GM21576 (cell line): ENCODE results near the gene HELZ.
"Not testable (repeated sequence)": the region's sequence is repeated elsewhere in the genome, so short reads cannot be mapped to it uniquely, and the experiment has no call there.

Source experiments
- ATAC-seq: cut with Tn5 transposase; IDR thresholded peaks from one replicate; pipeline ENCODE4 v1.9.1; 2021; ENCODE audit warnings: mild to moderate bottlenecking, moderate library complexity; ENCODE audit not compliant: unreplicated experiment

The HELZ gene

DNA sequence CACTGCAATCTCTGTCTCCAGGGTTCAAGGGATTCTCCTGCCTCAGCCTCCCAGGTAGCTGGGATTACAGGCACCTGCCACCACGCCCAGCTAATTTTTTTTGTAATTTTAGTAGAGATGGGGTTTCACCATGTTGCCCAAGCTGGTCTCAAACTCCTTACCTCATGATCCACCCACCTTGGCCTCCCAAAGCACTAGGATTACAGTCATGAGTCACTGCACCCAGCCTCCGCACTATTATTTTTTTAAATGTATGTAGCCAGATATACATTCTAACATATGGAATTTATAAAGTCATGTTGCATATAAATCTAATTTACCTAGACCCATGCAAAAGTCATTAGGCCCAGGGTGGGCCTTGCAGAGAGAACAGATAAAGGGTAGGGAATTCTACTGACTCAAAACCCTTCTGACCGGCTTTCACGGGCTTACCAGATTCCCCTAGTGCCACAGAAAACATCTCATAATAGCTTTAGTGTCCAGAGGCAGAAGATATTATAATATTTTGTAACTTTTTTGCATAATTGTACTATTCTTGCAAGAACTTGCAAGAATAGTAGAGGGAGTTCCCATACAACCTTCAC, 20.5 kb upstream of the HELZ start:
- ATAC-seq = no peak

DNA sequence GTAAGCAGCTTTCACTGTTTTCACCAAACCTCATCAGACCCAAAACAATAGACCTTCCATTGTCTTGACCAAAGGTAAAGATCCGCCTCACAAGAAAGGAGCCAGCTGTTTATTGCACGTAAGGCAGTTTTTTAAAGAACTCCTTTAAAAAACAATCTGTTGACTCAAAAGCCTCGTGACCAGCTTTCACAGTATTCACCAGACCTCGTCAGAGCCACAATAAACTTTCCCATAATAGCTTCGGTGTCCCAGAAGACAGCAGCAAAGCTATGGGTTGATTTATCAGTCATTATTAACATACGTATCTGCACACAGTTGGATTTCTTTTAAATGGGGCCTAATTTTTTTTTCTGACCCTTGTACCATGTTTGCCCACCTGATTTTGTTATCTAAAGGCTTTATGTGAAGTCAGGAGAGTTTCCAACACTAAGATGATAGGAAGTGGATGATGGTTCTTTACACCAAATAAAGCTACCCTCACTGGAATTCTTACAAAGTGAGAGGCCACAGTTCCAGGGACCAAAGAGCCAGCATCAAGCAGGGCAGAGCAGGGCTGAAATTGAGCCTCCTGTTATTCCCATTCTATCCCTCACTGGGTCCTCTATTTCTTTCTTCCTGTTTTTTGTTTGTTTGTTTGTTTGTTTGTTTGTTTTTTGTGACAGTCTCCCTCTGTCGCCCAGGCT, 17.6 kb upstream of the HELZ start:
- no peak for ATAC-seq

DNA sequence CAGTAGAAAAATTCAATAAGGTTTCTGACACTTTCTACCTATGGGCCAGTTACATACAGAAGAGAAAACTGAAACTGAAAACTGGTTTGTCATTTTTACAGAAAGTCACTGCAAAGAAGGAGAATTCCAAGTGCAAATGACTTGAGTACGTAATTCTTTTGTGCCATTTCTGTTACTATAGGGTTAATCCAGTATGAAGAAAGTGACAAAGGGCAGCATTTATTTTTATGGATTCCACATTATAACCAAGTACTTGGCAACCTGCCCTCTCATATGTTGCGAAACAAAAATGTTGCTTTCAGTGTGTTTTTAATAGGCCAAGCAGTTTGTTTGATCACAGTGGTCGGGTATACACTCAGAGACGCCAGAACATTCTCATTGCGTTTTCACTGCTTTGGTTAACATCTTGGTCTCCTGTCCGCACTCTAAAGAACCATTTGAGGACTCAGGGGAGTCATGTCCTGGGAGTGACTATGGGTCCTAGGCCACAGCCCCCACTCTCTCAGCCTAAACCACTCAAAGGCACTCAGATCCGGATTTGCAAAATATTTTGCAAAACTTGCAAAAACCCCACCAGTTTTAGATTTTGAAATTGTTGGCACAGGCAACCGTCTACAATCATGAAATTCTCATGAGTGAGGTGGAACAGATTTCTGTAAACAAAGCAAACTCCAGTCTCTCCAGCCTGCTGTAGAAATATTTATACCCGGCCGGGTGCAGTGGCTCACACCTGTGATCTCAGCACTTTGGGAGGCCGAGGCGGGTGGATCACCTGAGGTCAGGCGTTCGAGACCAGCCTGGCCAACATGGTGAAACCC, 15.4 kb upstream of the HELZ start:
- ATAC-seq = no peak

DNA sequence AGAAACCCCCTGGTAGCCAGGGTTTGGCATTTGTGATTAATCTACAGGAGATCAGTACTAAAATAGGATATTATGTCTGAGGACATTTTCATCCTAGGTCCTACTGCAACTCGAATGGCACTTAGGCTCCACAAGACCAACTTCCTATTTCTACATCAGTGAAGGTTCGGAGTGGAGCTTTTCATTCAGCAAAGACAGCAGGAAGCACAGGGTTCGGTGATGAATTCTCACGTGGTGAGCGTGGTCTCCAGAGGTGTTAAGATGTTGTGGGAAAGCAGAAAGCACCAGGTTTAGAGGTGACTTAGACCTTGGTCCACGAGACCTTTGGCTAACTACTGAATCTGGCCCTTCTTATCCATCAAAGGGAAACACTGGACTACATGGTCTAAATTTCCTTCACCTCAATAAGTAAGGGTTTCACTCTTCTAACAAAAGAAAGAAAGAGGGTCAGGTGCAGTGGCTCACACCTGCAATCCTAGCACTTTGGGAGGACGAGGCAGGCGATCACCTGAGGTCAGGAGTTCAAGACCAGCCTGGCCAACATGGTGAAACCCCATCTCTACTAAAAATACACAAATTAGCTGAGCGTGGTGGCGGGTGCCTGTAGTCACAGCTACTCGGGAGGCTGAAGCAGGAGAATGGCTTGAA, 13.9 kb upstream of the HELZ start:
- ATAC-seq = no peak

DNA sequence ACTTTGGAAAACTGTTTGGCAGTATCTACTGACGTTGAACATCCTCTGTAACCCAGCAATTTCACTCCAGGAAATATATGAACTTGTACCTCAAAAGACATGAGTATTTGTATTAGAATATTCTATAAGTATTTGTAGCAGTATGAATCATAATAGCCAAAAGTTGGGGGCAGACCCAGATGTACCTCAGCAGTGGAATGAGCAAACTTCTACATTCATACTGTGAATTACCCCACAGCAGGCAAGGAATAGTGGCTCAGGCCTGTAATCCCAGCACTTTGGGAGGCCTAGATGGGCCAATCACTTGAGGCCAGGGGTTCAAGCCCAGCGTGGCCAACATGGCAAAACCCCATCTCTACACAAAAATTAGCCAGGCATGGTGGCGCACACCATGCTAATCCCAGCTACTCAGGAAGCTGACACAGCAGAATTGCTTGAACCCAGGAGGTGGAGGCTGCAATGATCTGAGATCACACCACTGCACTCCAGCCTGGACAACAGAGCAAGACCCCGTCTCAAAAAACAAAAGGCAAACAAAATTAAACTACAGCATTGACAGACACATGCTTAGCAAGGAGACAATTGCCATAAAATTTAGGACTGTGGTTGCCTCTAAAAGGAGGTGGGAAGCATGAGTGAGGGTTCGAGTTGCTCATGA, 11.2 kb upstream of the HELZ start:
- ATAC-seq = no peak

DNA sequence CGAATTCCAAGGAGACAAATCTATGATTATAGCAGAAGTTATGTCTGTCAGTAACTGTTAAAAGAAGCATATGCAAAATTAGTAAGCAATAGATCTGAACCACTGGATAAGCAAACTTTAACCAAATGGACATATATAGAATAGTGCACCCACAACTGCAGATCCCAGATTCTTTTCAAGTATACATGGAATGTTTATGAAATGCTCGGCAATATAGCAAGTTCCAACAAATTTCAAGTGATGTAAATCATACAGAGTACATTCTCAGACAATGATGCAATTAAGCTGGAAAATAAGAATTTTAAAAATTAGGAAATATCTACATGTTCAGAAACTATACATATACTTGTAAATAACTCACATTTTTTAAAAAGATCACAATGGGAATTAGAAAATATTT, 8.4 kb upstream of the HELZ start:
- no peak for ATAC-seq

DNA sequence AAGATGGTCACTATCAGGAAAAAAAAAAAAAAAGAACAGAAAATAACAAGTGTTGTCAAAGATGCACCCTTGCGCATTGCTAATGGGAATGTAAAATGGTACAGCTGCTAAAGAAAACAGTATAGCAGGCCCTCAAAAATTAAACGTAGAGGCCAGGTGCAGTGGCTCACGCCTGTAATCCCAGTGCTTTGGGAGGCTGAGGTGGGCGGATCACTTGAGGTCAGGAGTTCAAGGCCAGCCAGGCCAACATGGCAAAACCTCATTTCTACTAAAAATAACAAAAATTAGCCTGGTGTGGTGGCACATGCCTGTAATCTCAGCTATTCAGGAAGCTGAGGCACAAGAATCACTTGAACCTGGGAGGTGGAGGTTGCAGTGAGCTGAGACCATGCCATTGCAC, 6.6 kb upstream of the HELZ start:
- ATAC-seq = not testable (repeated sequence)

DNA sequence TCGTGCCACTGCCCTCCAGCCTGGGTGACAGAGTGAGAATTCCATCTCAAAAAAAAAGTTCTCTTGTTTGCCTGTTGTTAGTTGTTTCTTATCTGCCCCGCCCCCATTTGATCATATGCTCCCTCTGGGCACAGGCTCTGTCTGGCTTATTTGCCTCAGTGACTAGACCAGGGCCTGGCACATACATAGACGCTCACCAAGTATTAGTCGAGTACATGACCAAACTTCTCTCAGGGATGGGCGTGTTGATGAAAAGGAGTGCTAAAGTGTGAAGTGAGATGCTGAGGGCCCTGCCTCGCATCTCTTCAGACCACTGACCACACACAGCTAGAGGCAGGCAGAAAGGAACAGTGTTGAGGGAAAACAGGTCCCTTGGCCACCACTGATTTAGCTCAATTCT, 3.3 kb upstream of the HELZ start:
- no peak for ATAC-seq

DNA sequence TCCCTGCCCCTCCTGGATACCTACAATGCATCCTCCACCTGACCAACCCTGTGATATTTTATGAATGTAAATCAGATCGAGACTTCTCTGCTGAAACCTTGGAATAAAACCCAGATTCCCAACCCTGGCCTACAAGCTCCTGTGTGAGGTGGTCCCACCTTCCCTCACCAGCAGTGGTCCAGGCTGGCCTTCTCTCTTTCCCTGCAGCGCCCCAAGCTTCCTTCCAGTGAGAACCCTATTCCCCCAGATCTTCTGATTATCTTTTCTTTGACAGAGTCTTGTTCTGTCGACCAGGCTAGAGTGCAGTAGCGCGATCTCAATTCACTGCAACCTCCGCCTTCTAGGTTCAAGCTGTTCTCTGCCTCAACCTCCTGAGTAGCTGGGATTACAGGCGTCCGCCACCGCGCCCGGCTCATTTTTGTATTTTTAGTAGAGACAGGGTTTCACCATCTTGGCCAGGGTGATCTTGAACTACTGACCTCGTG, 2.5 kb upstream of the HELZ start:
- no peak for ATAC-seq

DNA sequence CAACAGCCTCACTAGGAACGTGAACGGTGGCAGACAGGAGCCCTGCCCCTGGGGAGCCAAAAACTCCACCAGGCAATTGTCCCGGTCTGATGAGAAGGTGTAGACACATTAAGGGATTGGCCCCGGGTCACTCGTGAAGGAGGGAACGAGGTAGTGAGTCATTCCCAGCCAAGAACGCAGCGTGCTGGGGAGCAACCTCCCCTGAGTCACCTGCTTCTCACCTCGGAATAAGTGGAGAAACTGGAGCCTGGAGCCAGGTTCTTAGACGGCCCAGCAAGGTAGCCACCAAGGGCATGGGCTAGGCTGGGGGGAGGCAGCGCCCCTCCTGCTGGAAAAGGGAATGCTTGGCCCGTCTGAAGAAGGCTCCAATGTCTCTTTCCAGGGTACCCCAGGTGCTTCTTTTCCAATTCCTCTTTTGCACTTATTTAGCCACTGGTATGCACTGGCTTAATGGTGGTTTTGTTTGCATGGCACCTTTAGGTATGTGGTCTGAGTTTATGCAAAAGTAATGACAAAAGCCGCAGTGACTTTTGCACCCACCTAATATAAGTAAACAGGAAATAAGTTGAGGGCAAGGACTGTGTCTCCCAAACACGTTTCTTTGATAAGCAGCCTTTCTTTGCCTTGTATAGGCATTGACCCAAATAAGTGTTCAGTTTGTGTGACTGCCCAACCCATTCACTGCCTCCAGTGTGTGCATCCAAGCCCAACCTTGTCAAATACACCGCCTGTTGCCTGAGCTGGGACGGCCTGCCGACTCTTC, 1.8 kb upstream of the HELZ start:
- ATAC-seq = peak; percentile 52

DNA sequence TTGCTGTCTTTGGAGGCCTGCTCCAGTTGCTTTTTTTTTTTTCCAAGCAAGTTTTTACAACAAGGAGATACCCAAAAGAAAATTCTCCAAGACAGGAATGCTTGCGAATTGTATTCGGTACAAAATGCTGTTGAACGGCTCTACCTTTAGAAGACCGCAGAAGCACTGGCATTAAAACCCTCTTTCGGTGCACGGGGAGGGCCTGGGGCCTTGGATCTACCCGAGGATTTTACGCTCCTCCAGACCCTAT, 1.3 kb upstream of the HELZ start:
- no peak for ATAC-seq

DNA sequence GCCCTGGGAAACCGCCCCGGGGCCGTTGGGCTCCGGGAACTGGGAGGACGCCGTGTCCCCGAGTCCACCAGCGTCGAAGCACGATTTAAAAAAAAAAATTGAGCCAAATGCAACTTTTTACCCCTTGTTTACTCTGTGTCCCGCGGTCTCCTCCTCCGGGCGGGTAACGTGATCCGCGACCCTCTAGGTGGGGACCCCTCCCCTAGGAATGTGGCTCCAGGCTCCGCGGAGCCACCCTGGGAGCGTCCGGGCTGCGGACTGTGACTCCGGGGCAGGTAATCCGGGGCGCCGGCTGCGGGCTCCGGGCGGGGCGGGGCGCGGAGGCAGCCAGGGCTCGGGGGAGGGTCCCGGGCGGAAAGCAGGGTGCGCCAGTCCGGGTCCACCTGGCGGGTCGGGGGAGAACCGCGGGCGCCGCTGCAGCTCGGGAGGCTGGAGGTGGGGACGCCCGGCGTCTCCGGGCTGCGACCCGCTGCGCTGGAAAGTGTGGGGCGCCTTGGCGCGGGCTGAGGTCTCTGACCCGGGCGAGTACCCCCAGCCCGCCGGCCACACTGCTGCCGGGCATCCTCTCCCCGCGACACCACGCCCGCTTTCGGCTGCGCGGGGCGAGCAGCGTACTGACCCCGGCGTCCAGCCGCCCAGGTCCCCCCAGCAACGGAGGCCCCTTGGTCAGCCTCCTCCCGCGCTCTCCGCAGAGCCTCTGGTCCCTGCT, 852 bp upstream of the HELZ start:
- no peak for ATAC-seq

DNA sequence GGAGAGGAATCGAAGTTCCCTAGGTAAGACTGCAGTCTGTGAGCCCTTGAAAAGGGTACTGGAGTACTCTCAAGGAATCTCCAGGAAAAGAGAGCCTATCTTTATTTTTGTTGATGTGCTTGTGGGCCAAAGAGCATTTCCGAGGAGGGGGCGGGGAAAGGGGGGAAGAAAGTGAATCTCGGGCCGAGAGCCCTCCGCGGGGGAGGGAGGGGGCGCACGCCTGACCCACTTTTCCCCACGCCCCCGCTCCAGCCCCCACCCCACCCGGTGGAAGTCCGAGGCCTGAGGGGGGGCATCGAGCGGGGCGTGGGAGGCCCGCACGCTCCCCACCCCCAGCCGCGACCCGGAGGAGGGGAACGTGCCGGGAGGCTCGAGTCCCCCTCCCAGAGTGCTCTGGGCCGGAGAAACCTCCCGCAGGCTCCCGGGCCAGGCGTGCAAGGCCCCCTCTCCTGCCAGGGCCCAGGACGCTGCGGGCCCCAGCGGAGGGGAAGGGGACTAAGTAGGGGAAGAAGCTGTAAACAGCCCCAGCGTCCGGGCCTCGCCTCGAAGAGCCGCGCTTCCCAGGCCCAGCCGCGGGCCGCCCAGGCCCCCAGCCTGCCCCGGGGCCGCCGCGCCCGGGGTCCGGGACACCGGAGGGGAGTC, 444 bp downstream of the HELZ start:
- peak; percentile 25 for ATAC-seq

DNA sequence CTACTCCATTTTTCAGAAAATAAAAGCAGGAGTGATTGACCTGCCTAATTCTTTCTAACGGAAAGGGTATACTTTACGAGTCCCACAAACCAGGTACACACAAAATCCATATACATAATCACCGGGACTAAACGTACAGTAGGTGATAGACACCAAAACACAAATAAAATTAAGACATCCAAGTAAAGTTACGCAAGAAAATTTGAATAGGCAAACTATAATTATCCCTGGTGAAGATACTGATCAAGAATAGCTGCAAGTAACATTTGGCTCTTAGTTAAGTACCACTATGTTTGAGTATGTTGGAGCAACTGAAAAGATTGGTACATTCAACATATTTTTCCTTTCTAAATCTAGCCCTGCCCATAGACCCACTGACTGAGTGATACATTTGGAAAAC, 1.7 kb downstream of the HELZ start:
- no peak for ATAC-seq

DNA sequence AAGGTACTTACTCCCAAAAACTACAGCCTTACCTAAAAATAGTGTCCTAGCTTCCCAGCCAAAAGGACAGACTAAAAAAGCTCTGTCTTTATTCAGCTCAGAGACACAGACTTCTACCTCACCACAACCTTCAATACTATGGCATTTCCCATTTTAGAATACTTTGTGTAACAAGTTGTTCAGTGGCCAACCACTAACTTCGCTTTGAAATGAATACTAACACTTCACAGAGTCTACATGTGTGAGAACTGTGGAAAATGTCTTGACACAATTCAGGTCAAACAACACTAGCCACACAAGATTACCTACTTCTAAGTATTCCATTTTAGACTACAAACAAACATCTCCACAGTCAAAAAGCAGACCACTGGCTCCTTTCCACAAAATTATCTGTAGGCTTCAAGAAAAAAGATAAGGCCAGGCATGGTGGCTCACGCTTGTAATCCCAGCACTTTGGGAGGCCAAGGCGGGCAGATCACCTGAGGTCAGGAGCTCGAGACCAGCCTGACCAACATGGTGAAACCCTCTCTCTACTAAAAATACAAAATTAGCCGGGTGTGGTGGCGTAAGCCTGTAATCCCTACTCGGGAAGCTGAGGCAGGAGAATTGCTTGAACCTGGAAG, 3.2 kb downstream of the HELZ start:
- no peak for ATAC-seq

DNA sequence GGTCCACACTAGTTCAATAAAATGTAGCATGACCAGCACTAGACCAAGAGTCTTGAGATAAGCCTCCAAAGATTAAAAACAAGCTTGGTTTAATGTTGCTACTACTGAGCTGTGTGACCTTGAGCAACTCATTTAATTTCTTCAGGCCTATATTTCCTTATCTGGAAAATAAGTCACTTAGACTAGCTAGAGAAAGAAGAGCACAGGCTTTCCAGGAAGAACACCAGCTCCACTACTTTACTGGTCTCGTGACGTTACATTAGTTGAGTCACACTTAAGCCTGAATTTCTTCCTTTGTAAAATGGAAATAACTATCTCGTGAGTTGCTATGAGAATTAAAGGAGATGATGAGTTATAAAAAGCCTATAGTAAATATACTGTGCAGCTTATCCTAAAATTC, 5.4 kb downstream of the HELZ start:
- no peak for ATAC-seq

DNA sequence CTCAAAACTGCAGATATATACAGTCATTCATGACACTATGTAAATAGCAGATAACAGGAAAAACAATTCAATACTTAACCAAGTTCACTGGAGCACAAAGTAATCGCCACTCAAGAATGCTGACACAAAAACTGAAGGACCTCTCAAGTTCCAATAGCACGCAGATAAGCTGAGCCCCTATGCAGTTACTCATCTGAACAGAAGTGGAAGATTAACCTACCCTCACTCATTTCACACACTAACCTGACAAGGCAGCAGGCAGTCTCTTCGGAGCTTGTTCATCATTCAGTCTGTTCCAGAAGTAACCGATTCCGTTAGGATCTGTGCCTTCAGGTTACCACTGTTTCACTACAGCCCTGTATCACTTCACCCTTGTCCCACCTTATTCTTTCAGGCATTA, 6.0 kb downstream of the HELZ start:
- ATAC-seq = no peak

DNA sequence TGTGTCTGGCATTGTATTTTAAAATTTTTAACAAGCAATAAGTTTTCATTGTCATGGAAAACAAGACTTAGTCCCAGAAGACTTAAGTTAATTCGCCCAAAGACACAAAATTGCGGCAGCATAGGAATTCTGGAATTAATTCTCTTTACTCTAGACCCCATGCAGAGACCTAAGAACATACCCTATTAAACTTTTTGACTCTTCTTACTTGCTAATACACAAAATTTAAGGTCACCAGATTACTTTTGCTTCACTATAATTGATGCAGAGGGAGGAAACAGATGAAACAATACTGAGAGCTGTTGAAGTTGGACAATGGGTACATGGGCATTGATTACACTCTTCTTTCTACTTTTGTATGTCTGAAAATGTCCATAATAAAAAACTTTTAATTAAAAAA, 12.6 kb downstream of the HELZ start:
- ATAC-seq = no peak
